Measurements from ENCODE around the gene CLEC4G.

Gene CLEC4G

GRCh38 chr19:7679771-7680605 is 51.9 kb downstream of the CLEC4G start (continued):
- no peak for TF ChIP-seq TSHZ2 (CRISPR knock-in tag; IDR thresholded peaks at IDR 0.05)

GRCh38 chr19:7678971-7679751 is 52.7 kb downstream of the CLEC4G start:
- TF ChIP-seq ZFP30 (CRISPR knock-in tag; IDR thresholded peaks at IDR 0.05) (no peak), ZC3H10 (CRISPR knock-in tag; IDR thresholded peaks at IDR 0.05) (no peak), TOX (CRISPR knock-in tag; IDR thresholded peaks at IDR 0.05; ENCODE audit: borderline replicate concordance) (no peak), BACH2 (CRISPR knock-in tag; IDR thresholded peaks at IDR 0.05; ENCODE audit: borderline replicate concordance) (no peak), TCF4 (CRISPR knock-in tag; IDR thresholded peaks at IDR 0.05; ENCODE audit: borderline replicate concordance) (no peak), POU6F1 (CRISPR knock-in tag; IDR thresholded peaks at IDR 0.05; ENCODE audit: borderline replicate concordance, low read depth) (no peak), TSHZ2 (CRISPR knock-in tag; IDR thresholded peaks at IDR 0.05) (no peak)
- no peak for ATAC-seq
